Smooth muscle cell (in vitro differentiated cells): ENCODE results near the gene TWSG1. TPM values are rescaled to one million over a fixed set of nuclear protein-coding genes. Genes with fewer than 3 reads are reported as not detected.

Experiments
- DNase-seq: peaks from one replicate; lab custom pipeline; 2025; ENCODE audit not compliant: unreplicated experiment; lab: John Stamatoyannopoulos, UW
- H2AFZ ChIP-seq: fragments of 200-600 bp; sonication (generic); 2 replicates; pipeline ENCODE4 v1.6.0; 2016; ENCODE audit warnings: antibody characterized with exemption, low read depth, mild to moderate bottlenecking
- H3F3A ChIP-seq: fragments of 200-600 bp; sonication (generic); 2 replicates; pipeline ENCODE4 v1.6.0; 2017; ENCODE audit warnings: antibody characterized with exemption, low read depth
- H3K27ac ChIP-seq: fragments of 200-600 bp; sonication (generic); 2 replicates; pipeline ENCODE4 v1.5.1; 2016; ENCODE audit warnings: low read depth, mild to moderate bottlenecking
- H3K27me3 ChIP-seq: fragments of 200-600 bp; sonication (generic); 2 replicates; pipeline ENCODE4 v1.6.1; 2016; ENCODE audit warnings: low read depth, mild to moderate bottlenecking
- H3K36me3 ChIP-seq: fragments of 200-600 bp; sonication (generic); 2 replicates; pipeline ENCODE4 v1.5.1; 2016; ENCODE audit warnings: low read depth
- H3K4me1 ChIP-seq: fragments of 200-600 bp; sonication (generic); 2 replicates; pipeline ENCODE4 v1.5.1; 2016; ENCODE audit warnings: low read depth
- H3K4me2 ChIP-seq: fragments of 200-600 bp; sonication (generic); 2 replicates; pipeline ENCODE4 v1.6.0; 2016; ENCODE audit warnings: mild to moderate bottlenecking
- H3K4me3 ChIP-seq: fragments of 200-600 bp; sonication (generic); 2 replicates; pipeline ENCODE4 v1.5.1; 2016; ENCODE audit warnings: mild to moderate bottlenecking
- H3K79me2 ChIP-seq: fragments of 200-600 bp; sonication (generic); 2 replicates; pipeline ENCODE4 v1.6.0; 2016; ENCODE audit warnings: low read depth, mild to moderate bottlenecking
- H3K9ac ChIP-seq: fragments of 200-600 bp; sonication (generic); 2 replicates; pipeline ENCODE4 v1.6.0; 2016; ENCODE audit warnings: low read depth
- H3K9me3 ChIP-seq: fragments of 200-600 bp; sonication (generic); replicated peaks from 2 replicates; pipeline ENCODE4 v1.5.1; 2016; ENCODE audit warnings: low read depth
- H4K20me1 ChIP-seq: fragments of 200-600 bp; sonication (generic); 2 replicates; pipeline ENCODE4 v1.6.0; 2016; ENCODE audit warnings: low read depth
- CTCF ChIP-seq: fragments of 200-600 bp; sonication (generic); IDR thresholded peaks from 2 replicates; pipeline ENCODE4 v1.5.1; 2017; ENCODE audit warnings: borderline replicate concordance, mild to moderate bottlenecking, antibody characterized with exemption; ENCODE audit not compliant: insufficient read depth, poor library complexity, severe bottlenecking
- WGBS: methylation state at CpG from one replicate; pipeline ENCODE4 v1.1.7; 2016; ENCODE audit warnings: low lambda C conversion rate; 5-methylcytosine and 5-hydroxymethylcytosine counted together
- polyA plus RNA-seq: library from polyadenylated mRNA; unstranded; fragments of >200 nt; fragmentation: Nextera tagmentation; extraction: Ambion mirVana; gene quantifications from 2 replicates; pipeline ENCODE4 v1.2.1, GENCODE V29; 2016
- total RNA-seq: library from RNA; depleted of rRNA; stranded (reverse); fragments of >200 nt; gene quantifications from 2 replicates; pipeline ENCODE4 v1.2.3, GENCODE V29; 2014

TWSG1 gene
- total and polyA plus RNA-seq, 2 experiments from 2014 or later: 71.4 to 104 TPM

DNA sequence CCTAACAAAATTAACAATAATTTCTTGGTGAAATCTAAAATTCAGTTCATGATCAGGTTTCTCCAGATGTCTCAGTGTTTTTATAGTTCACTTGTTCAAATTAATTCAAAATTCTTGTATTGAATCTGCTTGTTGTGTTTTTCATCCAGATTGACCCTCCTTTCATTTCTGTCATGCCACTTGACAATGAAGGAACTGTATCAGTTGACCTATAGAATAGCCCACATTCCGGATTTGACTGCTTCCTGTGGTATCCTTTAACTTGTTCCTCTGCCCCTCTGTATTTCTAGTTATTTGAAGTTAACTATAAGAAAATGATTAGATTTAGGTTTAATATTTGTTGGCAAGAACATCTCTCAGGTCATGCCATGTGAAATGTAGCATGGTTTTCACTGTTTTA is 53.3 kb downstream of the TWSG1 start:
- WGBS: 88% methylated on average over 1 of the region's 1 CpG
- DNase-seq: no peak
- Histone ChIP-seq H3K9ac (no peak overlapping the region), H3K36me3 (peaks cover 6% of the 10 kb centered on the region), H3K27me3 (no peaks in the 10 kb centered on the region), H3K4me2 (no peak overlapping the region), H3K9me3 (peaks cover 8% of the 10 kb centered on the region), H3F3A (no peaks in the 10 kb centered on the region), H3K4me1 (no peaks in the 10 kb centered on the region), H3K79me2 (no peaks in the 10 kb centered on the region), H3K27ac (no peak overlapping the region), H3K4me3 (no peak overlapping the region), H4K20me1 (no peaks in the 10 kb centered on the region), H2AFZ (no peak overlapping the region)
- no peak for TF ChIP-seq CTCF

DNA sequence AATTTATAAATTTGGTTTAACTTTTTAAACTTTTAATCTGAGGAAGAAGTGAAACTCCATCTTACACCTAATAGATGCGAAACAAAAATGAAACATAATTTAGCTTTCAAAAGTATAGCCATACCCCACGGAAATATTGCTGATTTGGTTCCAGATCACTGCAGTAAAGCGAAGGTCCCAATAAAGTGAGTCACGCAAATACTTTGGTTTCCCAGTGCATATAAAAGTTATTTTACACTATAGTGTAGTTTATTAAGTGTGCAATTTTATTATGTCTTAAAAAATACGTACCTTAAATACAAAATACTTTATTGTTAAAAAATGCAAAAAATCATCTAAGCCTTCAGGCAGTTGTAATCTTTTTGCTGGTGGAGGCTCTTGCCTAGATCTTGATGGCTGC is 55.1 kb downstream of the TWSG1 start:
- Histone ChIP-seq H3F3A (no peaks in the 10 kb centered on the region), H3K4me3 (no peak overlapping the region), H3K27me3 (no peaks in the 10 kb centered on the region), H3K4me2 (no peak overlapping the region), H3K36me3 (peaks cover 6% of the 10 kb centered on the region), H3K79me2 (no peaks in the 10 kb centered on the region), H3K9me3 (peaks cover 8% of the 10 kb centered on the region), H3K9ac (no peak overlapping the region), H3K27ac (no peak overlapping the region), H3K4me1 (no peaks in the 10 kb centered on the region), H2AFZ (no peak overlapping the region), H4K20me1 (no peaks in the 10 kb centered on the region)
- no peak for DNase-seq
- 96% methylated on average over 5 of the region's 5 CpGs for WGBS
- no peak for TF ChIP-seq CTCF

DNA sequence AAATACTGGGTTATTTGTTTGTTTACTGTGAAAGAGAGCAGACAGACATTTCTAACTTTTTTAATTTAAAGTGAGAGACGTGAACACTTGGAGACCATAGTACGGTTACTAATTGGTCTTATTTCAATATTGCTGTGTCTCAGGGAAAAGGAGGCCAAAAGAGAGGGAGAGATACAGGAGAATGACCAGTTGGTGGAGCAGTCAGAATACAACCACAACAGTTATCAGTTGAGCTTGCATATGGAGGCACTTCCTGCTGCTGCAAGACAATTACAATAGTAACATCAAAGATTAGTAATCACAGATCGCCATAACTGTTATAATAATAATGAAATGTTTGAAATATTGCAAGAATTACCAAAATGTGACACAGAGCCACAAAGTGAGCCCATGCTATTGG is 58.2 kb downstream of the TWSG1 start:
- no peak for DNase-seq
- TF ChIP-seq CTCF: no peak
- Histone ChIP-seq H3K9me3 (peaks cover 8% of the 10 kb centered on the region), H4K20me1 (no peaks in the 10 kb centered on the region), H3K9ac (no peak overlapping the region), H3K27me3 (no peaks in the 10 kb centered on the region), H3K36me3 (peaks cover 6% of the 10 kb centered on the region), H3K27ac (no peak overlapping the region), H2AFZ (no peak overlapping the region), H3K79me2 (no peaks in the 10 kb centered on the region), H3K4me1 (no peaks in the 10 kb centered on the region), H3F3A (no peaks in the 10 kb centered on the region), H3K4me3 (no peak overlapping the region), H3K4me2 (no peak overlapping the region)
- 91% methylated on average over 3 of the region's 3 CpGs for WGBS

DNA sequence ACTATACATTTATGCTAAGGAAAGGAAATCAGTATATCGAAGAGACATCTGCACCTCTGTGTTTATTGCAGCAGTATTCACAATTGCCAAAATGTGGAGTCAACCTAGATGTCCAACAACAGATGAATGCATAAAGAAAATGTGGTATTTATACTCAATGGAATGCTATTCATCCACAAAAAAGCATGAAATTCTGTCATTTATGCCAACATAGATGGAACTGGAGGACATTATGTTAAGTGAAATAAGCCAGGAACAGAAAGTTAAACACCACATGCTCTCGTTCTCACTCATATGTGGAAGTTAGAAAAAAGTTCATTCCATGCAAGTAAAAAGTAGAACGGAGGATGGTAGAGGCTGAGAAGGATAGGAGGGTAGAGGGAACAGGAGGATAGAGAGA is 59.5 kb downstream of the TWSG1 start:
- no peak for TF ChIP-seq CTCF
- H3F3A ChIP-seq: no peaks in the 10 kb centered on the region
- H3K4me2 ChIP-seq: no peak overlapping the region
- no peaks in the 10 kb centered on the region for H3K4me1 ChIP-seq
- peaks cover 8% of the 10 kb centered on the region for H3K9me3 ChIP-seq
- no peak overlapping the region for H3K27ac ChIP-seq
- WGBS: 95% methylated on average over 3 of the region's 3 CpGs
- no peaks in the 10 kb centered on the region for H4K20me1 ChIP-seq
- no peak overlapping the region for H3K9ac ChIP-seq
- H3K4me3 ChIP-seq: no peak overlapping the region
- DNase-seq: no peak
- no peak overlapping the region for H2AFZ ChIP-seq
- H3K27me3 ChIP-seq: no peaks in the 10 kb centered on the region
- H3K36me3 ChIP-seq: peaks cover 9% of the 10 kb centered on the region
- no peaks in the 10 kb centered on the region for H3K79me2 ChIP-seq
